T1000 (cell line): ENCODE data around the gene GPC5.
"Not testable (repeated sequence)": the region's sequence is repeated elsewhere in the genome, so short reads cannot be mapped to it uniquely, and the experiment has no call there.

Experiments used
- DNase-seq: peaks from one replicate; lab custom pipeline; 2025; ENCODE audit warnings: mixed read lengths; lab: John Stamatoyannopoulos, UW

Gene GPC5

DNA sequence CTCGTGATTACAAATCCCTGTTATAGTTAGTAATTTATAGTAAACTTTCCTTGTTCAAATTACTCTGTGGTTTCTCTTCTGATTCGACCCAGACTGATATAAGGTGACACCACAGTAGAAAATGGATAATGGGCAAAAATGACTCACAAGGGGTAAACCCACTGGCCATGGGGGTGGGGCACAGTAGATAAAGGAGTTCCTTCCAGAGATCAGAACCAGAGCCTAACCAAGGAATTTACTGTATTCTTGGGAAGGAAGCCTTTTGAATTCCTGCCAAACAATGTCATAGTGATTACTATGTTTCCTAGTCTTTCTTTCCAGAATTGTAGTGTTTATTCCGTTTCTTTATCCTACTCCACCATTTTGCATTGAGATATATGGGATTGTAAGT, 29.0 kb upstream of the GPC5 start:
- no peak for DNase-seq

DNA sequence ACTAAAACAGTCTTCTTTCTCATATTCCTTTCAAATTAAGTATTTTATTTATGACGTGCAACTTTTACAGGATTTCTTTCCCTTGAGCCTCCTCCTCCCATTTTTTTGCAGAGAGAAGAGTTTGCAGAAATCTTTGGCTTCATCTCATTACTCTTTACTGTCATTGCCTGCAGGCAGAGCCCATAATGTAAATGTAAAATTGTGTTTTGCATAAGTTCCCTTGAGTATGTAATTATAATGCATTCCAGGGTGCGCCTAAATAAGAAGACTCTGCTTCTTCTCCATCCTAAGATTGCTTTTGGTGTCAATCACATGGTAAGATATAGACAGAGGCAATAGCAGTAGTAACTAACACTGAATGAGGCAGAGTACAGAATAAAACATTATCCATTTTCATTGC, 27.9 kb upstream of the GPC5 start:
- no peak for DNase-seq

DNA sequence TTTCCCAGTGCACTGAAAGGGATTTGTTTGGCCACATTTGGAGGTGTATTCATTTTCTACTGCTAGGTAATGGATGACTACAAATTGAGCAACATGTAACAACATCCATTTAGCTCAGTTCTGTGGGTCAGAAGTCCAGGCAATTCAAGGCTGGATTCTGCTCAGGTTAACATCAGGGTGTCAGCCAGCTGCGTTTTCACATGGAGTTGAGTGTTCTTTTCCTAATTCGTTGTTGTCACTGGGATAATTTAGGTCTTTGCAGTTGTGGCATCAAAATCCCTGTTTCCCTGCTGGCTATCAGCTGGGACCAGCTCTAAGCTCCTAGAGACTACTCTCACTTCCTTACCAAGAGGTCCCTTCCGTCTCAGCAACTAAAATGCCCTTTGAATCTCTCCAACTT, 25.5 kb upstream of the GPC5 start:
- no peak for DNase-seq

DNA sequence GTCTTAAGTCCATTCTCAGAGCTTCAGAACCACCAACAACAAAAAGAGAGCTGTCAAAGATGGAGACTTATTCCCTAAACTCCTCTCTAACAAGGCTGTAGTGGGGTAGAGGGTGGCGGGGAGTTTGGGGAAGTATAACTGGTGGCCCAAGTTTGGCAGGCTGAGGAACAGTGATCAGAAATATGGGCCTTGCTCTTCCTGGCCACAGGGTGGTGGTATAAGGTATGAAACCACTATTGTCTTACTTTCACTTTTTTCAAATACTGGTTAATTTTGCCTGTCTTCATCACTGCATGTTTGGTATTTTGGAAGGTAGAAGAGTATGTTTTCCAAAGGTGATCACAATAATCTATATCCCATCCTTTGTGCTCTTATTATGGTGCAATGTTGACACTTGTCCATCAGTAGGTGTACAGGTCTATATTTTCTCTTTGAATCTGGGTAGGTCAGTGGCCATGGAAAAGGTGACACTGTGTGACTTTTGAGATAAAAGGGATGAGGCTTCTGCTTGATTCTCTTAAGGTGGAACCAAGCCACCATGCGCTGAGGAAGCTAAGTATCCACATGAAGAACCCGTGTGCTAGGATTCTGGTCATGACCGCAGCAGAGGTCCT, 23.2 kb upstream of the GPC5 start:
- DNase-seq = no peak

DNA sequence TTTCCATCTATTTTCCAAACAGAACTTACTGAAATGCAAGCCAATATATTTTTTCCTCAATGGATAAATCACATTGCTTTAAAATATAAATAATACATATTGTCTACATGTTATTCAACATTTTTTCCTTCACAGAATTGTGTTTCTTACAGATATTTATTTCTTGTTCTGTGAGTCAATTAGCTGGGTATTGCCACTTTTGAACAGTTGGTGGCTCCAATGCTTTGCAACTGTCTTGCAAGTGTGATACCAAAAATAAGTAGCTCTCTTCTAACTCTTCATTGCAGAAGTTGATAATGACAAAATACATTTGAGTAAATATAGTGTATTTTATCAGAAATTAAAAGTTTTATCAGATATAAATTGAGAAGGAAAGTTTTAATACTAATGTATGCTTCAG, 17.1 kb upstream of the GPC5 start:
- DNase-seq = no peak

DNA sequence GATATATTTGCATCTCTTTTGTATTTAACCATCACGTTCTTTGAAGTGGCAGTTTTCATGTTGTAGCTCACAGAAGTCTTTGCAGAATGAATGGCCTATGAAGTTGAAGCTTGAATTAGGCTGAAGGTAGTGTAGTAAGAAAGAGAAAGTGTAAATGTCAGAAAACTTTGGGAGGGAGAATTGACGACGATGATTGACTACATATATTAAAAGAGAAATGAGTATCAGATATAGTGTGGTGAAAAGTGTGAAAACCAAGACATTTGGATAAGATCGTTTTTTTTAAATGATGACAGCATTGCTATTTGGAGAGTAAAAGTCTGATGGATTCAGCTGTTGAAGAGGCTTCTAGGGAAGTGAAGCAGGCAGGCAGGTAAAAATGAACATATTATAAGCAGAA, 14.6 kb upstream of the GPC5 start:
- DNase-seq = no peak

DNA sequence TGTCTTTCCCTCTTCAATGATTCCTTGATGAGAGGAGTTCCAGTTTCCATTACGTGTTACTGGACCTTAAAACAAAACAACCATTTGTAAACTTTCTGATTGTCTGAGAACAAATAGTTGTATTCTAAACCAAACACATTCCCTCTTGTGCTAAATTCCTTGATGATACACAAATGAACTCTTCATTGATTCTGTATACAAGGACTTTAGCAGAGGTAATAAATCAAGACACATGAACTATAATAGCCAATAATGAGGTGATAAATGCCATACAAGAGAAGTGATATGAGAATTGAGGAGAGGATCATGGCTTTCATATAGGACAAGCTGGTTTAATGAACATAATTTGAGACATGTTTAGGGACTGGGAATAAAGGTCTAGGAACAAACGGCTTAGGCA, 13.5 kb upstream of the GPC5 start:
- no peak for DNase-seq

DNA sequence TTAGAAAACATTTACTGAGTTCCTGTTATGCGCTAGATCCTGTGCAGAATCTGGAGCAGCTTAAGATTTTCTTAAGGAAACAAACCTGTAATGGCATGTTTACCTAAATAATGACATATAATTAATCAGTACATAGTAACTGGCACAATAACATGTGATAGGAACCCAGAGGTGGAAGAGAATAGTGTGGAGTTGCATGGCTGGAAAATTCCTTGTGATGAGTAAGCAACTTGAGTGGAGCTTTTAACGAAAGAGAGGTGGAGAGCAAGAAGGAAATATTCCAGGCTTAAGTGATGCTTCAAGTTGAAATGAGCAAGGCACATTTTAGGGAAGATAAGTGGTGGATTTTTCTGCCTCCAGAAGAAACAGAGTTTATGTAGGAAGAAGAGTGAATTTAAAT, 9.2 kb upstream of the GPC5 start:
- DNase-seq = no peak

DNA sequence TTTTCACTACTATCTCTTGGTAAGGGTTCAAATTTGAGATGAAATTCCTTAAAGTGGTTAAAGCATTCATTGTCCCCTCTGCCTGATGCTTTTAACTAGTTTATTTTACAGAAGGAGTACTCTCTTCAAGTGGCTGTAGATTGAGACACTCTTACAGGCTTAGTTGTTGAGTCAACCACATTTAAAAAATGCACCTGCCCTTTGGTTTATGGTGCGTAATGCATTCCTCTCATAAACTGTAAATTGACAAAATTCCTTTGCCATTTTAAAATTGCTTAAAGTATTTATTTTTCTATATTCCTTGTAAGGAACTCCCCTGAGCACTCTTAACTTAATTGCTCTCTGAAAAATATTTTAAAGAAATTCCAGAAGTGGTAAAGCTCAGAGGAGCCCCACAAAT, 826 bp upstream of the GPC5 start:
- no peak for DNase-seq

DNA sequence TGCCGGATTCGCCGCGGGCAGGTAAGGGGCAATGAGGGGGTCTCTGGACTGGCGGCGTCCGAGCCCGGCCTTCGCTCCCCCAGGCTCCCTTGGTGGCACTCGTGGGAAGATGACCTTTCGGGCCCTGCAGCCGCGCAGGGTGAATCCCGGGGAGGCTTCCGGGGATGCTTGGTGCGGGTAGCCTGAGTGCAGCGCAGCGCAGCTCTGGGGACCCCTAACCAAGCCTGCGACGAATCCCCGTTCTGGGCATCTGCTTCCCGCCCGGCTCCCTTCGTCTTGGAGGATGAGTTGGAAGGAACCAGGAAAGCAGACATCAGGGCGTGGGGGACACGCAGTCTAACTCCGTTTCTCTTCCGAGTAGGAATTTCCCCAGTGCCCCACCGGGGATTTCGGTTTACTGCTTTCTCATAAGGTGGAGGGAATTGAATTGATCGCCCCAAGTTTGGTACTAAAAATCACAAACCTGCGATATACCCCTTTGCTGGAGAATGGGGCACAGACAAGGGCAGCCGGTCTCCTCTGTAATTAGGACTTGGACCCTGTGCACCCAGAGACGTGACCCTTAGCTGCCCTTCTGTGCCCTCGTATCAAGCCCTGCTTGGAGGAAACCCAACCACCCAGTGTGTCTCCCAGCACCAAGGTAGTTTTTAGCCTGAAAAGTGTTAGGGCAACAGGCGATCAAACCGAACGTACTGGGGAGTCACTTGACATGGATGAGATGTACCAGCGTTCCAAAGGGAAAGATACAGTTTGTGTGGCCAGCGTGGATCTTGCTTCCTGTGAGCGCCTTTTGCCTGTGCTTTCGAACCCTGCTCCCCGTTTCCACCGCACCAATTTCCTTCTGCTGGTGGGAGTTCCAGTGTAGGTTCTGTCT, 1.0 kb downstream of the GPC5 start:
- no peak for DNase-seq

DNA sequence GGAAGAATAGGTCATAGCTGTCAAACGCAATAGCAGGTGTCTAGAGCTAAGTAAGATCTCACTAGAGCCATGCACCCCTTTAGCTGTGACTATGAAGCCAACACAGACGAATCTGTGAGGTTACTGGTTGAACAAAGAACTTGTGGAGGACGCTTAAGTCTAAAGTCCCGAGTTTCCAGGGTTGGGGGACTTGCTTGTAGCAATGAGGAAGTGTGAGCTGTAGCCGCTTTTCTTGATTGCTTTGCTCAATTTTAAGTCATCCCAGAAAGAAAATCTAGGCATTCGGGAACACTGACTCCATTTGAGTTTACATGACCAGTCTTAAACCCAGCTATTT, 1.6 kb downstream of the GPC5 start:
- no peak for DNase-seq

DNA sequence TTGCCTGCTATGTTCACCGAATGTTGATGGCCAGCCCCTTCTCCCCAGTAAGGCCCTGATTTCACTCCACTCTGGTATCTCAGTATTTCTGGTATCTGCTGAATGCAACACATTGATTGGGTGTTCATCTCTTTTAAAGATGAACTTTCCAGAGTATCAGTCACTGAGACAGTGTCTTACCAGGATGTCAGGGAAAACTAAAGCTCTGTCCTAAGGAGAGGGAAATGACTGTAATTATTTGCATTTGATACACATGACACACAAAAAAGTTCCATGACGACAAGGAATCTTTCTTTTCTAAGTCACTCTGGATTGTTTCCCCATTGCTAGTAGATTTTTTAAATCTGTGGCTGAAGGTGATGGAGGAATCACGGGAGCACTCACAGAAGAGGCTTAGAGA, 2.2 kb downstream of the GPC5 start:
- no peak for DNase-seq

DNA sequence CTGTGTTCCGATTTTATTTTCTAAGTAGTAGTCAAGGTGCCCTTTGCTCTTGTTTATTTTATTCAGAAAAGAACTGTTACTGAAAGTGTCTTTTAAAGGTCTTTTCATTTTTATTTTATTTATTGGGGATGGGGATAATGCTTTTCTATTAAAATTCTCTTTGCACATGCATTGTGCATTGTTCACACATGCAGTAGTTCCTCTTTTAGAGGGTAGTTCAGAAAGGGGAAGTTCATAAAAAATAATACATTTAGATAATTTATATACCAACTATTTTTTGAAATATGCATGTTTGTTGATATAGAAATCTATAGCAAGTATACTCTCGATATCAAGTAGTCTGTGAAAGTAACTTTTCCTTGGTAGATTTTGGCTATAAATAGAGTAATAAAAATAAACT, 3.5 kb downstream of the GPC5 start:
- no peak for DNase-seq

DNA sequence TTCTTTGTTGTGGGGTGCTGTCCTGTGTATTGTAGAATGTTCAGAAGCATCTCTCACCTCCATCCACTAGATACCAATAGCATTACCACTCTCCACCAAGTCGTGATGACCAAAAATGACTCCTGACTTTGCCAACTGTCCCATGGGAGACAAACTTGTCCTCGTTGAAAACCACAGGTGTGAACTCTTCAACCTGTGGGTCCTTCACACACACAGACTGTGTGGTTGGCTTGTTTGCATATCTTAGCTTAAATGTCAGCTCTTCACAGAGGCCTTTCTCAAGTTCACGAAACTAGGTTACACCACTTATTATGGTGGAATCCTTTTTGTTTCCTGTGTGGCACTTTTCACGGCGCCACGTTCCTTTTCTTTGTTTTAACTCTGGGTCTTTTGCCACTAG, 6.8 kb downstream of the GPC5 start:
- DNase-seq = no peak

DNA sequence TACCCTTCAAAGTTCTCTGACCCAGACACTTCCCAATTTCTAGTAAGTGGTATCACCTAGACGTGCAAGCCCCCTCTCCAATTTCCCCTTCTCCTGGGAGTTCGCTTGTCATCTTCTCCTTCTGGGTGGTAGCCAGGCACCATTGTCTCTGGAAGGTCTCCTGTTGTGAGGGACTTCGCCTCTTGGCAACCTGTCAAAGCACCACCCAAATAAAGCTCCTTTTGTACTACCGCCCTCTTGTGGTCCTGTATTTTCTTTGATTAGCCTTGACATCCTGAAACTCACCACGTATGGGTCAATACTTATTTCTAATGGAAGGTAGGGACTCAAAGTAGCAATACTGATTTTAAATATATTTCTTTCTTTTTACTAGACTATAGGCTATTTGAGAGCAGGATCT, 8.2 kb downstream of the GPC5 start:
- no peak for DNase-seq

DNA sequence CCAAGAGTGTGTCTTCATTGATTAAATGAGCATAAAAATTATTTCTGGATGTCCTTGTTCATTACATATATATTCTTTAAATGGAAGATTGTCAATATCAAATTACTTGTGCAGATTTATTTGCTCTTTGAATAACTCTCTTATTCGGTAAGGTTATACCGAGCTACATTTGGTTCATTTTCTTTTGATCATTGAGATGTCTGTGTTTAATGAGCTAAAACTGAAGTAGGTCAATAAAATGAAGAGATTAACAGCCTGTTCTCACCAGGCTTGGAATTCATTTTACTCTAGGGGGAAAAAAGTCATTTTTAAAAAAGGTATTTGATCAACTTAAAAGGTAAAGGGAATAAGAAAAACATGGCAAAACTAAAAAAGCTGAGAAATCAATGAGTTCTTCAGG, 10.6 kb downstream of the GPC5 start:
- no peak for DNase-seq

DNA sequence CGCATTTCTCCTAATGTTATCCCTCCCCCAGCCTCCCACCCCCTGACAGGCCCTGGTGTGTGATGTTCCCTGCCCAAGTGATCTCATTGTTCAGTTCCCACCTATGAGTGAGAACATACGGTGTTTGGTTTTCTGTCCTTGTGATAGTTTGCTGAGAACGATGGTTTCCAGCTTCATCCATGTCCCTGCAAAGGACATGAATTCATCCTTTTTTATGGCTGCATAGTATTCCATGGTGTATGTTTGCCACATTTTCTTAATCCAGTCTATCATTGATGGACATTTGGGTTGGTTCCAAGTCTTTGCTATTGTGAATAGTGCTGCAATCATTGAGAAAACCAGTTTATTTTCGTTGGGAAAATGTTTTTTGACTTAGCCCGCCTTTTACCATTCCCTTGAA, 18.2 kb downstream of the GPC5 start:
- DNase-seq = not testable (repeated sequence)

DNA sequence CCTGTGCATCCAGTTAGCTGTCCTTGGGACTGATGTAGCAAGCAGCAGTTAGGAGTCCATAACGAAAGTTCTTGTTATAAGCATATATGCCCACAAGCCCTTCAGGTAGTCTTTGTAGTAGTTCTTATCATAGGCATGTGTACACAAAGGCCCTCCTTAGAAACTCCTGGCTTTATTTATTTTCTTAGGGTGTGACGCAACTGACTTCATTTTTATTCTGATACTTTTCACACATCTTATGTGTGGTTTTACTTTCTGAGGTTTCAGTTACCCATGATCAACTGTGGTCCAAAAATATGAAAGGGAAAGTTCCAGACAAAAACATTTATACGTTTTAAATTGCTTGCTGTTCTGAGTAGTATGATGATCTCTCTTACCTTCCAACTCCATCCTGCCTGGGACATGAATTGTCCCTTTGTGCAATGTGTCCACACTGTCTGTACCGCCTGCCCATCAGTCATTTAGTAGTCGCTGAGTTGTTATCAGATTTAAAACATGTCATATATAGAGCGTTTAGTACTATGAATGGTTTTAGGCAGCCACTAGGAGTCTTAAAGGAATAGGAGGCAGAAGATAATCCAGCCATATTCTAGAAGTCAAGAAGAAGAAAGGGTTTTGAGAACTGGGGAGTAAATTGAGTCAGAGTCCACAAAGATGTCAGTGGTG, 19.4 kb downstream of the GPC5 start:
- DNase-seq = no peak

DNA sequence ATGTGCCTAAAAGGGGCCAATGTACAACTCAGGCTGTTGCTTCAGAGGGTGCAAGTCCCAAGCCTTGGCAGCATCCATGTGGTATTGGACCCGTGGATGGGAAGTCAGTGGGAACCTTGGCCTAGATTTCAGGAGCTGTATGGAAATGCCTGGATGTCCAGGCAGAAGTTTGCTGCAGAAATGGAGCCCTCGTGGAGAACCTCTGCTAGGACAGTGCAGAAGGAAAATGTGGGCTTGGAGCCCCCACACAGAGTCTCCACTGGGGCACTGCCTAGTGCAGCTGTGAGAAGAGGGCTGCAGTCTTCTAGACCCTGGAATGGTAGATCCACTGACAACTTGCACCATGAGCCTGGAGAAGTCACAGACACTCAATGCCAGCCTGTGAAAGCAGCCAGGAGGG, 28.5 kb downstream of the GPC5 start:
- no peak for DNase-seq

DNA sequence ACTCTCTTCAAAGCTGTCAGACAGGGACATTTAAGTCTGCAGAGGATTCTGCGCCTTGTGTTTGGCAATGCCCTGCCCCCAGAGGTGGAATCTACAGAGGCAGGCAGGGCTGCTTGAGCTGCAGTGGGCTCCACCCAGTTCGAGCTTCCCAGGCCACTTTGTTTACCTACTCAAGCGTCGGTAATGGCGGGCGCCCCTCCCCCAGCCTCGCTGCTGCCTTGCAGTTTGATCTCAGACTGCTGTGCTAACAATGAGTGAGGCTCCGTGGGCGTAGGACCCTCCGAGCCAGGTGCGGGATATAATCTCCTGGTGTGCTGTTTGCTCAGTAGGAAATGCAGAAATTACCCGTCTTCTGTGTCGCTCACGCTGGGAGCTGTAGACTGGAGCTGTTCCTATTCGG, 40.3 kb downstream of the GPC5 start:
- not testable (repeated sequence) for DNase-seq

DNA sequence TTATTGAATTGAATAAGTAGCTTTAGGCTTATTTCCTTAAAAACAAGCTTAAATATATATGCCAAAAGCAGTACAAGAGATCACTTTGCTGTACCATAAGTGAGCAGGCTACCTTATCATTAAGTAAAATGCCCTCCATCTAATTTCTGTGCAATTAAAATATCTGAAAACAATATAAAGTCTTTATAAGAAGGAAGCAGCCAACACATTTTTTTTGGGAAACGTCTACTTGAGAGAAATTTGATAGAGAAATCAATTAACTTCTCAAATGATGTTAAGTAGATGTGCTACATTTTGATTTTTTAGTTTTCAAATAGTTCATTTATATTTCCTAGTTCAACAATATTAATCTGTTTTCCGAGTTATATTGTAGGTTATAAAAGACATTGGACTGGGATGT, 52.5 kb downstream of the GPC5 start:
- no peak for DNase-seq

DNA sequence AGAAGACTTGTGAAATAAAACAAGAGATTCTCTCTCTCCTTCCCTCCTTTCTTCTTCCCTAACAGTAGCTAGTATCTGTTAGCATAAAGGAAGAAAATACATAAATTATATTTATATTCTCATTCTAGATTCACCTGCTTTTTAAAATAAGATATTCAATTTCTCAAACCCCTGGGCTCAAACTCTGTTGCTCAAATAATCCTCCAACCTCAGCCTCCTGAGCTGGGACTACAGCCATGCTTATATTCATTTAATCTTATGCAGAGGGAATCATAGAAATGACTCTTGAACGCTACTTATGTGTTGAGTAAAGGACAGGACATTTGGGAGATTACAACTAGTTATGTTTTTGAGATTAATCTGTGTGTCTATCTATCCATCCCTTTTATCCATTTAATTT, 56.2 kb downstream of the GPC5 start:
- no peak for DNase-seq

DNA sequence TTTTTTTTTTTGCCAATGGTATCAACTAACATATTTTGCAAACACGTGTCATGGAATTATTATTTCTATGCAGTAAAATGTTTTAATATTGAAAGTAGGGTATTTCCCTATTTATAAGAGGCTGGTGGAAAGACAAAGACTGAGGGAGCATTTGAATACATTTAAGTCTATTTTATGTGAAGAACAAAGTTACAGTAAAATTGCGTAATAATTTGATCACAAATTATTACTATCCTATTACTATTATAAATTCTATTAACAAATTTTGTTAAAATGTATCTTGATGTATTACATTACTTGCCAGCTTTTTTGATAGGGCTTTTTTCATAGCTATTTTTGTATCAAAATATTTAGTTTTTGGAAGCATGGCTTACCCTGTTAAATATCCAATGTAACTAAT, 58.4 kb downstream of the GPC5 start:
- no peak for DNase-seq

DNA sequence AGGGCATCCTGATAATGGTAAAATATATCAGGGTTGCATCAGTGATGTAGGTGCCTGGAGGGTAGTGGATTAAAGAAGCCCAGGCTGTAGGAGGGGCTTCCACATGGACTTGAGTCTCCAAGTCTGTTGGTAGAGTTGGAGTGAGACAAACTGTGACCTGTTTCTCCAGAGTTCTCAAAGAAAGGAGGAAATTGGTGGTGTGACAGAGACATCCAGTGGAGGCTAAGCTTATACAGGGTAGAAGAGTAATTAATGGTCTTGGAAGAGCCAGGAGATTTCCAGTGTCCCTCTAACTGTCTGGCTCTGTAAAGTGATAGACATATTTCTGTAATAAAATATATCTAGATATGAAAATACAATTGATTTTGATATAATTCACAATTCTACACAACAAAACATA, 61.1 kb downstream of the GPC5 start:
- no peak for DNase-seq
